Small intestine (tissue), 7 donors: ENCODE measurements around the gene KIR3DL1. TPM values are rescaled to one million over a fixed set of nuclear protein-coding genes. Genes with fewer than 3 reads are reported as not detected.
"Not testable (repeated sequence)": the region's sequence is repeated elsewhere in the genome, so short reads cannot be mapped to it uniquely, and the experiment has no call there.

Source experiments
- DNase-seq, 2 donors: peaks; one replicate each; pipeline versions ENCODE4 v3.0.0 to v3.0.0-alpha.2; 2013
- FAIRE-seq: peaks from 2 replicates; lab custom pipeline; 2012; peaks lifted over from hg19 to GRCh38; lab: Jason Lieb, UNC
- H3K27ac ChIP-seq, 3 donors: one replicate each; pipeline ENCODE4 v1.5.1; 2013; ENCODE audit warnings: low read length in 2 of 3, mild to moderate bottlenecking in 2 of 3, control low read depth in 1 of 3, inconsistent platforms in 1 of 3, low read depth in 1 of 3, moderate library complexity in 1 of 3
- H3K27me3 ChIP-seq, 3 donors: one replicate each; pipeline ENCODE4 v1.6.1; 2013; ENCODE audit warnings: low read length in 3 of 3, inconsistent platforms in 1 of 3; ENCODE audit not compliant: control insufficient read depth in 3 of 3, insufficient read depth in 3 of 3
- H3K36me3 ChIP-seq, 3 donors: one replicate each; pipeline ENCODE4 v1.6.1; 2013; ENCODE audit warnings: low read length in 3 of 3, inconsistent platforms in 1 of 3, low read depth in 1 of 3, mild to moderate bottlenecking in 1 of 3, moderate library complexity in 1 of 3; ENCODE audit not compliant: control insufficient read depth in 3 of 3, insufficient read depth in 2 of 3
- H3K4me1 ChIP-seq, 3 donors: one replicate each; pipeline ENCODE4 v1.6.1; 2013; ENCODE audit warnings: low read length in 2 of 3, inconsistent platforms in 1 of 3, low read depth in 1 of 3, mild to moderate bottlenecking in 1 of 3, moderate library complexity in 1 of 3; ENCODE audit not compliant: control insufficient read depth in 3 of 3, insufficient read depth in 2 of 3
- H3K4me3 ChIP-seq, 3 donors: one replicate each; pipeline ENCODE4 v1.5.1; 2013; ENCODE audit warnings: low read length in 3 of 3, control low read depth in 1 of 3, inconsistent platforms in 1 of 3, low read depth in 1 of 3, mild to moderate bottlenecking in 1 of 3, moderate library complexity in 1 of 3
- H3K9me3 ChIP-seq, 2 donors: one replicate each; pipeline ENCODE4 v1.6.1; 2013; ENCODE audit warnings: low read depth in 1 of 2, low read length in 1 of 2; ENCODE audit not compliant: control insufficient read depth in 2 of 2, insufficient read depth in 1 of 2
- WGBS, 3 donors: extraction: QIAGEN DNeasy Blood & Tissue Kit; methylation state at CpG; one replicate each; pipeline ENCODE4 v1.1.7; 2013; 5-methylcytosine and 5-hydroxymethylcytosine counted together
- polyA plus RNA-seq, 4 donors: library from polyadenylated mRNA; stranded (reverse) in 3 of 4; unstranded in 1 of 4; fragments of 200-250 nt in 3 of 4; fragments of 120-200 nt in 1 of 4; gene quantifications; one replicate each; pipeline versions ENCODE4 v1.2.1 to v1.2.3, GENCODE V29; 2013
- donor health status: healthy with polysubstance abuse.
- donor health status: control.
- donor health status: control.
- donor health status: Bipolar disorder and iron deficiency.
- donor health status: healthy.

KIR3DL1 gene
- polyA plus RNA-seq, 4 donors, result 0.04 TPM; not detected in 3

- not testable (repeated sequence) for FAIRE-seq, H3K9me3 ChIP-seq, H3K27ac ChIP-seq, H3K4me3 ChIP-seq, H3K4me1 ChIP-seq, H3K27me3 ChIP-seq, H3K36me3 ChIP-seq, DNase-seq
- 63 to 74% (median 65%) methylated on average over 7 of the region's 7 CpGs for WGBS, 3 donors
Observed at GRCh38 chr19:54825326-54825725, 9.1 kb downstream of the KIR3DL1 start.

GRCh38 chr19:54828064-54828463, 11.8 kb downstream of the KIR3DL1 start:
- not testable (repeated sequence) for H3K9me3 ChIP-seq, H3K27me3 ChIP-seq, H3K4me3 ChIP-seq, H3K36me3 ChIP-seq, DNase-seq, FAIRE-seq, H3K27ac ChIP-seq, H3K4me1 ChIP-seq
- WGBS, 3 donors, result 67 to 78% (median 71%) methylated on average over 7 to 8 of the region's 8 CpGs

GRCh38 chr19:54832496-54832895, 16.2 kb downstream of the KIR3DL1 start, which contains the start of gene KIR2DS4:
Gene KIR2DS4 (plus strand): TSS chr19:54832676.
- WGBS, 3 donors, result 88 to 94% (median 93%) methylated on average over 13 to 14 of the region's 14 CpGs
- DNase-seq, H3K4me1 ChIP-seq, H3K36me3 ChIP-seq, H3K4me3 ChIP-seq, FAIRE-seq, H3K27me3 ChIP-seq, H3K9me3 ChIP-seq, H3K27ac ChIP-seq: not testable (repeated sequence)

- 63 to 77% (median 73%) methylated on average over 5 of the region's 5 CpGs for WGBS, 3 donors
Observed at GRCh38 chr19:54835126-54835525, 18.9 kb downstream of the KIR3DL1 start.

GRCh38 chr19:54837522-54837921, 21.3 kb downstream of the KIR3DL1 start:
- 39 to 58% (median 56%) methylated on average over 2 of the region's 2 CpGs for WGBS, 3 donors
- not testable (repeated sequence) for H3K27ac ChIP-seq, H3K36me3 ChIP-seq, H3K9me3 ChIP-seq, DNase-seq, H3K4me3 ChIP-seq, FAIRE-seq, H3K4me1 ChIP-seq, H3K27me3 ChIP-seq

More at GRCh38 chr19:54835126-54835525, 18.9 kb downstream of the KIR3DL1 start:
- H3K4me3 ChIP-seq, H3K27ac ChIP-seq, FAIRE-seq, H3K4me1 ChIP-seq, DNase-seq, H3K36me3 ChIP-seq, H3K9me3 ChIP-seq, H3K27me3 ChIP-seq: not testable (repeated sequence)

- not testable (repeated sequence) for H3K36me3 ChIP-seq, H3K27ac ChIP-seq, H3K4me1 ChIP-seq, H3K9me3 ChIP-seq, FAIRE-seq, H3K4me3 ChIP-seq, H3K27me3 ChIP-seq, DNase-seq
- WGBS, 3 donors, result 63 to 72% (median 69%) methylated on average over 8 of the region's 8 CpGs
Observed at GRCh38 chr19:54843171-54843570, 26.9 kb downstream of the KIR3DL1 start.

GRCh38 chr19:54850061-54850640, 33.9 kb downstream of the KIR3DL1 start, which contains the start of gene KIR3DL2:
Gene KIR3DL2 (plus strand): TSS chr19:54850443. CDS start chr19:54850476, 33 bp downstream.
- 85 to 88% (median 85%) methylated on average over 14 to 16 of the region's 16 CpGs for WGBS, 3 donors
- H3K36me3 ChIP-seq, H3K4me3 ChIP-seq, H3K27me3 ChIP-seq, DNase-seq, FAIRE-seq, H3K4me1 ChIP-seq, H3K27ac ChIP-seq: not testable (repeated sequence)
- H3K9me3 ChIP-seq, result peaks cover 0 to 12% of the 10 kb centered on the region in 2 donors

- no peak overlapping the region for H3K27ac ChIP-seq
- no peak for FAIRE-seq
- no peaks in the 10 kb centered on the region for H3K27me3 ChIP-seq
- H3K36me3 ChIP-seq, result no peaks in the 10 kb centered on the region
- WGBS, 3 donors, result 52 to 88% (median 79%) methylated on average over 2 of the region's 2 CpGs
- H3K9me3 ChIP-seq, result peaks cover 0 to 12% of the 10 kb centered on the region in 2 donors
- H3K4me1 ChIP-seq, result no peaks in the 10 kb centered on the region
- no peak for DNase-seq
- no peak overlapping the region for H3K4me3 ChIP-seq
Observed at GRCh38 chr19:54850930-54851329, 34.7 kb downstream of the KIR3DL1 start.

- FAIRE-seq (no peak), DNase-seq (no peak)
- Histone ChIP-seq H3K4me1 (no peaks in the 10 kb centered on the region), H3K9me3 (peaks cover 0 to 12% of the 10 kb centered on the region in 2 donors), H3K4me3 (no peak overlapping the region), H3K27ac (no peak overlapping the region), H3K27me3 (no peaks in the 10 kb centered on the region), H3K36me3 (no peaks in the 10 kb centered on the region)
- WGBS, 3 donors, result 73 to 94% (median 77%) methylated on average over 7 of the region's 7 CpGs
Observed at GRCh38 chr19:54851353-54851752, 35.1 kb downstream of the KIR3DL1 start.
